A549 (cell line): ENCODE data around the gene DFFB. TPM values are rescaled to one million over a fixed set of nuclear protein-coding genes. Genes with fewer than 3 reads are reported as not detected.

Experiments
- ATAC-seq, 2 experiments: fragments of 200-7000 bp in 1 of 2; fragments of >200 bp in 1 of 2; cut with Nextera tagmentation in 1 of 2; cut with Tn5 transposase in 1 of 2; 3 replicates each; pipeline versions ENCODE4 v1.8.0 to v1.9.1; 2018 to 2020; ENCODE audit warnings: mild to moderate bottlenecking in 1 of 2, moderate library complexity in 1 of 2
- CTCF ChIA-PET: fragments of 300-600 bp; sonication (Branson Sonifier 250); formaldehyde crosslinking; extraction: SDS; loops from one replicate; lab custom pipeline; 2021; ENCODE audit warnings: antibody characterized with exemption, inconsistent platforms; lab: Yijun Ruan, JAX
- POLR2A ChIA-PET: fragments of 350-600 bp; formaldehyde crosslinking; extraction: SDS; loops from one replicate; lab custom pipeline; 2021; ENCODE audit warnings: antibody characterized with exemption, inconsistent platforms; lab: Yijun Ruan, JAX
- DNase-seq, 2 experiments: peaks; one replicate each; pipeline versions ENCODE4 v3.0.0 to v3.0.0-alpha.2; 2011 to 2016; ENCODE audit warnings: low read depth in 1 of 2, low spot score in 1 of 2
- FAIRE-seq: peaks from 2 replicates; lab custom pipeline; 2011; peaks lifted over from hg19 to GRCh38; lab: Jason Lieb, UNC
- H3K27ac ChIP-seq, 2 experiments: fragments of >200 bp; sonication (Bioruptor Twin); formaldehyde crosslinking; 3 replicates each; pipeline ENCODE4 v1.5.1; 2016 to 2017
- H3K4me1 ChIP-seq: fragments of >200 bp; sonication (Bioruptor Twin); formaldehyde crosslinking; 3 replicates; pipeline ENCODE4 v1.6.1; 2016
- H3K4me2 ChIP-seq: fragments of >200 bp; sonication (Bioruptor Twin); formaldehyde crosslinking; 3 replicates; pipeline ENCODE4 v1.6.1; 2016
- H3K4me3 ChIP-seq: fragments of >200 bp; sonication (Bioruptor Twin); formaldehyde crosslinking; 3 replicates; pipeline ENCODE4 v1.5.1; 2016
- H3K9me3 ChIP-seq: fragments of >200 bp; sonication (Bioruptor Twin); formaldehyde crosslinking; 3 replicates; pipeline ENCODE4 v1.6.1; 2016
- BCL3 ChIP-seq: fragments of >200 bp; sonication (Bioruptor Twin); formaldehyde crosslinking; IDR thresholded peaks from 3 replicates; pipeline ENCODE4 v1.6.1; 2016
- CEBPB ChIP-seq, 2 experiments: fragments of >200 bp in 1 of 2; sonication (Bioruptor Twin) in 1 of 2; formaldehyde crosslinking in 1 of 2; IDR thresholded peaks; 2 replicates each; pipeline ENCODE4 v1.6.1; 2012 to 2016
- CHD2 ChIP-seq: fragments of 150-350 bp; IDR thresholded peaks from 2 replicates; pipeline ENCODE4 v1.6.1; 2014; ENCODE audit warnings: low read length; ENCODE audit not compliant: partially characterized antibody
- CTCF ChIP-seq: fragments of >200 bp; sonication (Bioruptor Twin); formaldehyde crosslinking; IDR thresholded peaks from 3 replicates; pipeline ENCODE4 v1.5.1; 2016
- EHF ChIP-seq: fragments of 250-450 bp; sonication (Bioruptor Pico); IDR thresholded peaks from 2 replicates; pipeline ENCODE4 v1.5.0; 2020; ENCODE audit warnings: mild to moderate bottlenecking
- ESRRA ChIP-seq: fragments of 150-350 bp; IDR thresholded peaks from 2 replicates; pipeline ENCODE4 v1.6.1; 2014; ENCODE audit warnings: mild to moderate bottlenecking, low read length, borderline replicate concordance
- GATA3 ChIP-seq: IDR thresholded peaks from 2 replicates; pipeline ENCODE4 v1.6.1; 2012; ENCODE audit warnings: borderline replicate concordance
- HOXB5 ChIP-seq: fragments of 250-450 bp; sonication (Bioruptor Pico); IDR thresholded peaks from 2 replicates; pipeline ENCODE4 v1.5.0; 2020; ENCODE audit warnings: mild to moderate bottlenecking, moderate library complexity
- JUN ChIP-seq, 2 experiments: fragments of >200 bp; sonication (Bioruptor Twin); formaldehyde crosslinking; IDR thresholded peaks; 2 replicates in 1 of 2; 3 replicates in 1 of 2; pipeline ENCODE4 v1.6.1; 2016 to 2017
- JUNB ChIP-seq: fragments of >200 bp; sonication (Bioruptor Twin); formaldehyde crosslinking; IDR thresholded peaks from 2 replicates; pipeline ENCODE4 v1.6.1; 2016
- KDM1A ChIP-seq: fragments of 200-600 bp; sonication (generic); IDR thresholded peaks from 2 replicates; pipeline ENCODE4 v1.6.1; 2016; ENCODE audit warnings: low read depth, mild to moderate bottlenecking
- MAFK ChIP-seq: fragments of 450-650 bp; IDR thresholded peaks from 2 replicates; pipeline ENCODE4 v1.6.1; 2014; ENCODE audit not compliant: partially characterized antibody
- MYC ChIP-seq: IDR thresholded peaks from 2 replicates; pipeline ENCODE4 v1.6.1; 2012; ENCODE audit warnings: mild to moderate bottlenecking, inconsistent platforms, low read length, improper control_type of control experiment, borderline replicate concordance
- NFE2L2 ChIP-seq: fragments of 150-350 bp; conservative IDR thresholded peaks from 2 replicates; pipeline ENCODE4 v1.6.1; 2014; ENCODE audit warnings: low read length
- PHF8 ChIP-seq: fragments of 200-600 bp; sonication (generic); IDR thresholded peaks from 2 replicates; pipeline ENCODE4 v1.6.1; 2016; ENCODE audit warnings: low read depth, mild to moderate bottlenecking, antibody characterized with exemption, moderate library complexity, borderline replicate concordance
- RAD21 ChIP-seq, 2 experiments: fragments of >200 bp in 1 of 2; sonication (Bioruptor Twin) in 1 of 2; formaldehyde crosslinking in 1 of 2; IDR thresholded peaks in 1 of 2; conservative IDR thresholded peaks in 1 of 2; 2 replicates in 1 of 2; 3 replicates in 1 of 2; pipeline ENCODE4 v1.6.1; 2012 to 2018; ENCODE audit warnings: inconsistent platforms in 1 of 2
- REST ChIP-seq: fragments of 200-600 bp; sonication (generic); IDR thresholded peaks from 2 replicates; pipeline ENCODE4 v1.6.1; 2016; ENCODE audit warnings: antibody characterized with exemption, mild to moderate bottlenecking, moderate library complexity
- RFX5 ChIP-seq: fragments of 450-650 bp; IDR thresholded peaks from 2 replicates; pipeline ENCODE4 v1.7.1; 2014; ENCODE audit warnings: antibody characterized with exemption, mild to moderate bottlenecking, moderate library complexity
- RNF2 ChIP-seq: fragments of 200-600 bp; sonication (generic); IDR thresholded peaks from 2 replicates; pipeline ENCODE4 v1.6.1; 2016; ENCODE audit warnings: low read depth, mild to moderate bottlenecking, antibody characterized with exemption, moderate library complexity, borderline replicate concordance
- TFCP2L1 ChIP-seq: fragments of 250-450 bp; sonication (Bioruptor Pico); IDR thresholded peaks from 2 replicates; pipeline ENCODE4 v1.5.0; 2021; ENCODE audit warnings: mild to moderate bottlenecking
- TP53 ChIP-seq: fragments of 250-450 bp; sonication (Bioruptor Pico); IDR thresholded peaks from 2 replicates; pipeline ENCODE4 v1.5.0; 2021; ENCODE audit warnings: mild to moderate bottlenecking, moderate library complexity
- USF2 ChIP-seq: fragments of 450-650 bp; IDR thresholded peaks from 2 replicates; pipeline ENCODE4 v1.6.1; 2014; ENCODE audit warnings: antibody characterized with exemption
- ZC3H11A ChIP-seq: fragments of 450-650 bp; IDR thresholded peaks from 2 replicates; pipeline ENCODE4 v1.6.1; 2014; ENCODE audit warnings: antibody characterized with exemption, mild to moderate bottlenecking
- ZFP36 ChIP-seq: fragments of 450-650 bp; IDR thresholded peaks from 2 replicates; pipeline ENCODE4 v1.6.1; 2014; ENCODE audit warnings: borderline replicate concordance; ENCODE audit not compliant: partially characterized antibody
- WGBS: methylation state at CpG from one replicate; pipeline ENCODE4 v1.1.6; 2017; ENCODE audit errors: missing lambda C conversion rate; 5-methylcytosine and 5-hydroxymethylcytosine counted together
- polyA plus RNA-seq, 4 experiments: library from polyadenylated mRNA; depleted of rRNA in 3 of 4; stranded (reverse); fragments of >200 nt; fragmentation: RNase III in 1 of 4; extraction: RNeasy Plus Mini Kit Qiagen cat#74134 plus additional on column Dnase treatment in 1 of 4; gene quantifications; 2 replicates in 3 of 4; 3 replicates in 1 of 4; pipeline ENCODE4 v1.2.3, GENCODE V29; 2011 to 2017

DFFB gene
- polyA plus RNA-seq, 2 of the 4 experiments (the other 2 are of a cell fraction), result 2.5 to 3.7 TPM

- CTCF ChIA-PET, result no interaction called here
- TF ChIP-seq JUN (IDR thresholded peaks at IDR 0.05) (no peak), HOXB5 (no peak), USF2 (no peak), RFX5 (no peak), TFCP2L1 (no peak), RNF2 (no peak), ZC3H11A (no peak), JUNB (no peak), CEBPB (IDR thresholded peaks at IDR 0.05) (no peak), GATA3 (no peak), ESRRA (no peak), NFE2L2 (no peak), EHF (CRISPR knock-in tag) (no peak), MYC (no peak), CTCF (no peak), BCL3 (no peak), KDM1A (no peak), TP53 (CRISPR knock-in tag) (no peak), PHF8 (no peak), ZFP36 (no peak)
- FAIRE-seq, result no peak
Observed at GRCh38 chr1:3891329-3891865, 34.1 kb downstream of the DFFB start.

GRCh38 chr1:3892748-3893147 lies 35.5 kb downstream of the DFFB start:
- ATAC-seq (no peak), FAIRE-seq (no peak), DNase-seq (no peak)
- POLR2A ChIA-PET, result no interaction called here
- H3K4me3 ChIP-seq, result no peak overlapping the region
- CTCF ChIA-PET, result no interaction called here
- no peaks in the 10 kb centered on the region for H3K9me3 ChIP-seq
- 91% methylated on average over 14 of the region's 14 CpGs for WGBS
- H3K4me1 ChIP-seq, result no peaks in the 10 kb centered on the region
- TF ChIP-seq PHF8, result no peak
- TF ChIP-seq JUN (IDR thresholded peaks at IDR 0.05), result no peak
- TF ChIP-seq MAFK, result no peak
- no peak for TF ChIP-seq REST
- TF ChIP-seq CHD2, result no peak
- TF ChIP-seq RAD21 (conservative IDR thresholded peaks at IDR 0.05 in 1 of 2, IDR thresholded peaks at IDR 0.05 in 1 of 2), result no peak
- TF ChIP-seq MYC, result no peak
- TF ChIP-seq GATA3, result no peak
- H3K27ac ChIP-seq, result no peak overlapping the region
- H3K4me2 ChIP-seq, result no peak overlapping the region

More at GRCh38 chr1:3891329-3891865, 34.1 kb downstream of the DFFB start:
- no peaks in the 10 kb centered on the region for H3K9me3 ChIP-seq
- DNase-seq (no peak), ATAC-seq (no peak)
- H3K4me3 ChIP-seq, result no peak overlapping the region
- H3K27ac ChIP-seq, result no peak overlapping the region
- POLR2A ChIA-PET, result no interaction called here
- WGBS, result 86% methylated on average over 16 of the region's 17 CpGs
- H3K4me2 ChIP-seq, result no peak overlapping the region
- H3K4me1 ChIP-seq, result no peaks in the 10 kb centered on the region
